HEK293 (cell line): ENCODE results near the gene MPZL2.

Source experiments
- CTCF ChIA-PET: fragments of 350-600 bp; formaldehyde crosslinking; extraction: SDS; loops from one replicate; lab custom pipeline; 2021; ENCODE audit warnings: antibody characterized with exemption; lab: Yijun Ruan, JAX
- POLR2A ChIA-PET: fragments of 300-600 bp; formaldehyde crosslinking; extraction: SDS; loops from one replicate; lab custom pipeline; 2020; ENCODE audit warnings: antibody characterized with exemption, inconsistent platforms; lab: Yijun Ruan, JAX
- H3K27ac ChIP-seq: fragments of 200-500 bp; sonication (Bioruptor generic); 2 replicates; pipeline ENCODE4 v1.5.1; 2014; ENCODE audit warnings: low read depth, low read length, control low read depth, inconsistent platforms; ENCODE audit errors: extremely low read depth
- H3K36me3 ChIP-seq, 2 experiments: fragments of 200-500 bp in 1 of 2; sonication (Bioruptor generic) in 1 of 2; 1 replicate in 1 of 2; 2 replicates in 1 of 2; pipeline ENCODE4 v1.5.1; 2014 to 2017; ENCODE audit warnings: inconsistent platforms in 2 of 2, low read length in 2 of 2; ENCODE audit not compliant: control insufficient read depth in 2 of 2, insufficient read depth in 1 of 2
- H3K4me1 ChIP-seq: fragments of 200-500 bp; sonication (Bioruptor generic); 2 replicates; pipeline ENCODE4 v1.5.1; 2014; ENCODE audit warnings: mild to moderate bottlenecking, low read length, inconsistent platforms; ENCODE audit not compliant: control insufficient read depth, insufficient read depth
- H3K4me3 ChIP-seq: 2 replicates; pipeline ENCODE4 v1.5.1; 2011; ENCODE audit warnings: low read depth, mild to moderate bottlenecking, control low read depth, low read length, moderate library complexity
- H3K9me3 ChIP-seq: fragments of 200-500 bp; sonication (Bioruptor generic); 2 replicates; pipeline ENCODE4 v1.5.1; 2014; ENCODE audit warnings: low read depth, low read length, inconsistent platforms; ENCODE audit not compliant: control insufficient read depth, insufficient read depth
- GLIS1 ChIP-seq: fragments of 450-650 bp; formaldehyde crosslinking; IDR thresholded peaks from 2 replicates; pipeline ENCODE4 v1.5.1; 2016; ENCODE audit warnings: missing biosample characterization, missing genetic modification characterization
- KLF8 ChIP-seq: fragments of 450-650 bp; formaldehyde crosslinking; IDR thresholded peaks from 2 replicates; pipeline ENCODE4 v1.5.1; 2016; ENCODE audit warnings: missing biosample characterization, missing genetic modification characterization
- PRDM10 ChIP-seq: fragments of 450-650 bp; formaldehyde crosslinking; IDR thresholded peaks from 2 replicates; pipeline ENCODE4 v1.5.1; 2016; ENCODE audit warnings: missing biosample characterization, missing genetic modification characterization
- PRDM6 ChIP-seq: fragments of 450-650 bp; formaldehyde crosslinking; IDR thresholded peaks from 2 replicates; pipeline ENCODE4 v1.5.1; 2017; ENCODE audit warnings: missing biosample characterization, missing genetic modification characterization
- ZBTB8A ChIP-seq: fragments of 450-650 bp; formaldehyde crosslinking; IDR thresholded peaks from 2 replicates; pipeline ENCODE4 v1.5.1; 2016; ENCODE audit warnings: missing biosample characterization, missing genetic modification characterization
- ZNF10 ChIP-seq: fragments of 450-650 bp; formaldehyde crosslinking; IDR thresholded peaks from 2 replicates; pipeline ENCODE4 v1.5.1; 2017; ENCODE audit warnings: missing biosample characterization, missing genetic modification characterization
- ZNF112 ChIP-seq: fragments of 450-650 bp; formaldehyde crosslinking; IDR thresholded peaks from 2 replicates; pipeline ENCODE4 v1.5.0; 2017; ENCODE audit warnings: missing biosample characterization, missing genetic modification characterization
- ZNF140 ChIP-seq: fragments of 450-650 bp; formaldehyde crosslinking; IDR thresholded peaks from 2 replicates; pipeline ENCODE4 v1.5.1; 2016; ENCODE audit warnings: missing biosample characterization, missing genetic modification characterization
- ZNF223 ChIP-seq: fragments of 450-650 bp; formaldehyde crosslinking; IDR thresholded peaks from 2 replicates; pipeline ENCODE4 v1.5.1; 2016; ENCODE audit warnings: missing biosample characterization, missing genetic modification characterization
- ZNF248 ChIP-seq: fragments of 450-650 bp; formaldehyde crosslinking; IDR thresholded peaks from 2 replicates; pipeline ENCODE4 v1.5.1; 2017; ENCODE audit warnings: missing biosample characterization, missing genetic modification characterization
- ZNF266 ChIP-seq: fragments of 450-650 bp; formaldehyde crosslinking; IDR thresholded peaks from 2 replicates; pipeline ENCODE4 v1.5.1; 2016; ENCODE audit warnings: missing biosample characterization, missing genetic modification characterization, low read depth
- ZNF362 ChIP-seq: fragments of 450-650 bp; formaldehyde crosslinking; IDR thresholded peaks from 2 replicates; pipeline ENCODE4 v1.5.1; 2016; ENCODE audit warnings: missing biosample characterization, missing genetic modification characterization
- ZNF366 ChIP-seq: fragments of 450-650 bp; formaldehyde crosslinking; conservative IDR thresholded peaks from 2 replicates; pipeline ENCODE4 v1.5.1; 2016; ENCODE audit warnings: missing biosample characterization, missing genetic modification characterization
- ZNF394 ChIP-seq: fragments of 450-650 bp; formaldehyde crosslinking; IDR thresholded peaks from 2 replicates; pipeline ENCODE4 v1.5.1; 2016; ENCODE audit warnings: missing biosample characterization, missing genetic modification characterization, mild to moderate bottlenecking, moderate library complexity, borderline replicate concordance
- ZNF473 ChIP-seq: fragments of 450-650 bp; formaldehyde crosslinking; IDR thresholded peaks from 2 replicates; pipeline ENCODE4 v1.5.1; 2017; ENCODE audit warnings: missing biosample characterization, missing genetic modification characterization
- ZNF544 ChIP-seq: fragments of 450-650 bp; formaldehyde crosslinking; IDR thresholded peaks from 2 replicates; pipeline ENCODE4 v1.5.0; 2017; ENCODE audit warnings: missing biosample characterization, missing genetic modification characterization
- ZNF629 ChIP-seq: fragments of 450-650 bp; formaldehyde crosslinking; IDR thresholded peaks from 2 replicates; pipeline ENCODE4 v1.5.1; 2017; ENCODE audit warnings: missing biosample characterization, missing genetic modification characterization
- ZNF660 ChIP-seq: fragments of 450-650 bp; IDR thresholded peaks from 2 replicates; pipeline ENCODE4 v1.5.1; 2018; ENCODE audit warnings: missing biosample characterization, mild to moderate bottlenecking, missing genetic modification characterization
- ZNF692 ChIP-seq: fragments of 450-650 bp; formaldehyde crosslinking; IDR thresholded peaks from 2 replicates; pipeline ENCODE4 v1.5.1; 2016; ENCODE audit warnings: missing biosample characterization, missing genetic modification characterization
- ZNF768 ChIP-seq: fragments of 450-650 bp; formaldehyde crosslinking; IDR thresholded peaks from 2 replicates; pipeline ENCODE4 v1.5.1; 2018; ENCODE audit warnings: missing biosample characterization, mild to moderate bottlenecking, missing genetic modification characterization
- ZSCAN18 ChIP-seq: fragments of 450-650 bp; formaldehyde crosslinking; IDR thresholded peaks from 2 replicates; pipeline ENCODE4 v1.5.1; 2016; ENCODE audit warnings: missing biosample characterization, missing genetic modification characterization

The MPZL2 gene

GRCh38 chr11:118289401-118289800, 25.3 kb upstream of the MPZL2 start (continued):
- TF ChIP-seq PRDM10: no peak
- TF ChIP-seq ZNF140 (tag by site-specific recombination): no peak
- no peak for TF ChIP-seq ZNF366 (tag by site-specific recombination)
- TF ChIP-seq ZNF629 (tag by site-specific recombination): no peak
- TF ChIP-seq ZNF112 (tag by site-specific recombination): no peak
- no peak for TF ChIP-seq ZNF692
- TF ChIP-seq, all 188 proteins: peak for 0

GRCh38 chr11:118287006-118287405, 22.9 kb upstream of the MPZL2 start:
- CTCF ChIA-PET: interaction anchor here (1.4 kb wide), 1 partner anchor 9 kb away, joined by 8 read pairs; no protein-coding TSS in a partner anchor
- no peaks in the 10 kb centered on the region for H3K9me3 ChIP-seq
- H3K4me1 ChIP-seq: no peaks in the 10 kb centered on the region
- no peaks in the 10 kb centered on the region for H3K36me3 ChIP-seq
- H3K4me3 ChIP-seq: no peak overlapping the region
- H3K27ac ChIP-seq: no peak overlapping the region
- POLR2A ChIA-PET: interaction anchor here (0.8 kb wide), 1 partner anchor 29 kb away, joined by 3 read pairs; no protein-coding TSS in a partner anchor
- peak; percentile 31; the same call in 1 of the 2 replicates for TF ChIP-seq ZNF660 (tag by site-specific recombination)
- no peak for TF ChIP-seq ZNF768 (tag by site-specific recombination)
- peak; percentile 83 for TF ChIP-seq PRDM6
- no peak for TF ChIP-seq ZNF544 (tag by site-specific recombination)

GRCh38 chr11:118286545-118286944, 22.4 kb upstream of the MPZL2 start:
- TF ChIP-seq KLF8 (tag by site-specific recombination) (no peak), ZNF248 (no peak), ZNF473 (tag by site-specific recombination) (no peak), ZSCAN18 (no peak), ZNF394 (no peak), ZNF362 (tag by site-specific recombination) (no peak), GLIS1 (tag by site-specific recombination) (no peak), ZNF223 (no peak), ZBTB8A (tag by site-specific recombination) (no peak), ZNF266 (tag by site-specific recombination) (no peak), ZNF10 (tag by site-specific recombination) (no peak), ZNF112 (tag by site-specific recombination) (no peak)
- TF ChIP-seq, all 188 proteins: peak for 0
- Histone ChIP-seq H3K4me1 (no peaks in the 10 kb centered on the region), H3K9me3 (no peaks in the 10 kb centered on the region), H3K4me3 (no peak overlapping the region), H3K27ac (no peak overlapping the region), H3K36me3 (no peaks in the 10 kb centered on the region)
- ChIA-PET CTCF (interaction anchor here (0.6 to 1.4 kb wide), 2 partner anchors 9 to 884 kb away, joined by 3 to 8 read pairs; no protein-coding TSS in a partner anchor), POLR2A (interaction anchor here (0.8 kb wide), 1 partner anchor 29 kb away, joined by 3 read pairs; no protein-coding TSS in a partner anchor)
